CD4-positive, alpha-beta T cell treated with Interferon gamma for 1 hour (primary cell): Measurements from ENCODE around the gene EME2.

ENCODE experiments used
- DNase-seq: peaks from one replicate; pipeline ENCODE4 v3.0.0-alpha.2; 2020

EME2 gene

DNA sequence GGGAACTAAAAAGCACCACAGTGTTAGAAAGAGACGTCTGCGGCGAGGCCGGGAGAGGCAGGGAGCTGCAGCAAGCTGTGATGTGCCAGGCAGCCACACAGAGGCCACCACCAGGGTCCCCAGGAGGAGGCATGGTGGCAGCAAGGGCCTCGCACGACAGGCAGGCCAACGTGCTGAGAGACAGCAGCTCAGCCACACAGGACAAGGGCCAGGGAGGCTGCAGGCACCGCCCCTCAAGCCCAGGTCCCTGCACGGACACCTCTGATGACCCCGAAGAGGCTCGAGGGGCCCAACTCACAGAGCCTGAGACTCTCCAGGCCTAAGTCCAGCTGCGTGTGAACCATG is 48.3 kb downstream of the EME2 start:
- no peak for DNase-seq

DNA sequence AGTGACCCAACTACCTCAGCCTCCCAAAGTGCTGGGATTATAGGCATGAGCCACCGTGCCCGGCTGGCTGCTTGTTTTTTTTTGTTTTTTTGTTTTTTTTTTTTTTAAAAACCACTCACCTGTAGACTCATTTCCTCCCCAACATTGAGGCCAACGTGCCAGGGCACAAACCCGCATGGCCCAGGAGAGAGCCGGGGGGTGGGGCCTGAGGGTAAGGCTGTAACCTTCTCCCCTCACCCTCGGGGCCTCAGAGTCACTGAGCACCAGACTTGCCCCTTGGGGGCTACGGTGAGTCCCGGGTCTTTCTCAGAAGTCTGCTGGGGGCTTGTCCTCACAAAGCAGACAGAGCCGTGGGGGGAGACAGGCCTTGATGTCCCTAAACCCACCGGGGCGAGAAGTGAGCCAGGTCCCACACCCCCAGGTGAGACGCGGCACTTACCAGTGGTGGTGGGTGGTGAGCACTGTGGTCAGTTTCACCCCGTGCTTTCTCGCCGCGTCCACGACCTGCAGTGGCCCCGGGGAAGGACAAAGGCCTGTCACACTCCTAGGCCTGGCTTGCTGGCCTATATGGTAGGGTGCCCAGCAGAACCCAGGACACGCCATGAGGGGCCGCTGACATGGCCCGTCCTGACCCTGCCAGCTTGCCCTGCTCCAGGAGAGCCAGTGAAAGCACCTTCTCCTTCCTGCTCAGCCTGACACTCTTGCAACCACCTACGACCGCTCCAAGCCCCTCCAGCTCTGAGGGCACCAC is 49.4 kb downstream of the EME2 start:
- no peak for DNase-seq

DNA sequence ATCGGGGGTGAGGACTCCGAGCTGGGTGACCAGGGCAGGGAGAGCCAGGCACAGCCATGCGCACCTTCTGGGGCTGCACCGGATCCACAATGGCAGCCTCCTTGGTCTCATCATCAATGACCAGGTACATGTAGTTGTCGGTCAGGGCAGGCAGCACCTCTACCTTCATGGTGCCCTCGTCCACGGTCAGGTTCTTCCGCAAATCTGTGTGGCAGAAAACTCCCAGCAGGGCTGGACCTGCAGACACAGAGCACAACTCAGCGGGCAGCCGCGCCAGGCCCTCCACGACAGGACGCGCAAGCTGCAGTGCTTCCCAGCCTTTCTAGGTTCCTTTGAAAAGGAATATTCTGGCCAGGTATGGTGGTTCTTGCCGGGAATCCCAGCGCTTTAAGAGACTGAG is 50.2 kb downstream of the EME2 start:
- no peak for DNase-seq

DNA sequence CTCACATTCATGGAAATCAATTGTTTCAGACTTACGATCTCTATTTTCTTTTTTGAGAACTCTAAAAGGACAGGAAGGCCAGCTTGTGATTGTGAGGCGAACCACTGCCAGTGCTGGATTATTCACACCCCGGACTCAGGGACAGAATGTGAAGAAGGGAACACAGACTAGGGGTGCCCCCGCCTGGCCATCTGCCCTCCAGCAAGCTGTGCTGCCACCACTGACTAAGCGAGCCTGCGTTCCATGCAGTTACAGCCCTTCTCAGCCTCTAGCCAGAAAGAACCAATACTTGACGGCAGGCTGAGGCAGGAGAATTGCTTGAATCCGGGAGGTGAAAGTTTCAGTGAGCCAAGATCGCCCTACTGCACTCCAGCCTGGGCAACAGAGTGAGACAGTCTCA is 51.2 kb downstream of the EME2 start:
- no peak for DNase-seq

DNA sequence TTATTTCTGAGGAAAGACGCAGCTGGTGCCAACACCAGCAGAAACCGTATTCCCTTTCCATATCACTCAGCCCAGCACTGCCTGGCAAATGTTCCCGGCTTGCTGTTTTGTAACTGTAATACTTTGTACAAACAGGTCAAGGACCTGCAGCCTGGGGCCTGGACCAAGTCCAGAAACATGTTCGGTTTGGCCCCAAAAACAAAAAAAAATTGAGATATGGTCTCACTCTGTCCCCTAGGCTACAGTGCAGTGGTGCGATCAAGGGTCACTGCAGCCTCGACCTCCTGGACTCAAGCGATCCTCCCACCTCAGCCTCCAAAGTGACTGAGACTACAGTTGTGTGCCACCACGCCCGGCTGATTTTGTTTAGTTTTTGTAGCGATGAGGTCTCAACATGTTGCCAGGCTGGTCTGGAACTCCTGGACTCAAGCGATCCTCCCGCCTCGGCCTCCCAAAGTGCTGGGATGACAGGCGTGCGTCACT is 52.8 kb downstream of the EME2 start:
- no peak for DNase-seq
